Right ventricle myocardium inferior (tissue), 1 donor: ENCODE data around the gene PLCB4. TPM values are rescaled to one million over a fixed set of nuclear protein-coding genes. Genes with fewer than 3 reads are reported as not detected.

Experiments used
- ATAC-seq: fragments of 200-7000 bp; cut with Tn5 transposase; one replicate; pipeline ENCODE4 v1.9.1; 2020; ENCODE audit warnings: mild to moderate bottlenecking, moderate library complexity
- DNase-seq: peaks from one replicate; pipeline ENCODE4 v3.0.0; 2021; ENCODE audit errors: missing footprints
- intact Hi-C: fragments of 100-400 bp; cut with DNase I; formaldehyde crosslinking; loops from one replicate; pipeline ENCODE4 v1.11.0; 2022
- total RNA-seq: library from RNA; stranded (reverse); fragmentation: NEBNext Ultra II Directional; extraction: Animal tissue kit (Norgen Biotek cat#: 25700); gene quantifications from one replicate; pipeline ENCODE4 v1.2.1, GENCODE V29; 2021
- donor health status: DM: no; HTN: yes; CAD: no; lungs with severe emphysema.

Gene PLCB4
- total RNA-seq, 1 donor from 2014 or later, result 27.7 TPM

DNA sequence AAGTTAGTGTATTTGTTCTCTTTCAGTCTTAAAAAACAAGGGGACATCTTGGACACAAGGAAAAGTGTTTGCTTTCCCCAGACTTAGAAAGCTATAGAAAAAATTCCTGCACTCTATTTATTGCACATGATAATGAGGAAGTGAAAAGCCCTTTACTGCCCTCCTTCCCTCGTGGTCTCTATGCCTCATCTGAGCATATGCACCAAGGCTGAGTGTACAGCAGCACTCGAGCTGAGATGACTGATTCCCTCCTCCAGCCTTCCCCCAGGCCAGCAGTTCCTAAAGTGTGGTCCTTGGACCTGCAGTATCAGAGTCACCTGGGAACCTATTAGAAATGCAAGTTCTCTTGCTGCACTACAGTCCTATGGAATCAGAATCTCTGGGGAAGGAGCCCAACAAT lies 431.2 kb downstream of the PLCB4 start:
- intact Hi-C loops, result no loop called here
- DNase-seq (no peak), ATAC-seq (peak; percentile 44)

DNA sequence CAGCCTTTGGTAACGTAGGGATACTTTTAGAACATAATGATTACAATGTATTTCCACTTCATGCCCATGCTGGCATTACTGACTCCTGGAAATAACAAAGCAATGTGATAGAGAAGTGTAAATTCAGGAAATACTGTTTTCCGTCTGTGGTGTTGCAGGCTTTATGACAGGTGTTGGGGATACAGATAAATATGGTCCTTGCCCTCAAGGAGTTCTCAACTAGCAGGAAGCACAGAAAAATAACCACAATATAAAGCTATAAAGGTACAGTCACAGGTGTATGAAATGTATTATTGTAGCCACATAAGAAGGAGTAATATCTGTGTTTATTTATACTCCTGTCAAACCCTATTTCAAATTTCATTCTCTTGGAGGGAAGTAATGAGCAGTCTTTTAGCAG lies 432.6 kb downstream of the PLCB4 start:
- ATAC-seq (no peak), DNase-seq (no peak)
- intact Hi-C loops, result no loop called here

DNA sequence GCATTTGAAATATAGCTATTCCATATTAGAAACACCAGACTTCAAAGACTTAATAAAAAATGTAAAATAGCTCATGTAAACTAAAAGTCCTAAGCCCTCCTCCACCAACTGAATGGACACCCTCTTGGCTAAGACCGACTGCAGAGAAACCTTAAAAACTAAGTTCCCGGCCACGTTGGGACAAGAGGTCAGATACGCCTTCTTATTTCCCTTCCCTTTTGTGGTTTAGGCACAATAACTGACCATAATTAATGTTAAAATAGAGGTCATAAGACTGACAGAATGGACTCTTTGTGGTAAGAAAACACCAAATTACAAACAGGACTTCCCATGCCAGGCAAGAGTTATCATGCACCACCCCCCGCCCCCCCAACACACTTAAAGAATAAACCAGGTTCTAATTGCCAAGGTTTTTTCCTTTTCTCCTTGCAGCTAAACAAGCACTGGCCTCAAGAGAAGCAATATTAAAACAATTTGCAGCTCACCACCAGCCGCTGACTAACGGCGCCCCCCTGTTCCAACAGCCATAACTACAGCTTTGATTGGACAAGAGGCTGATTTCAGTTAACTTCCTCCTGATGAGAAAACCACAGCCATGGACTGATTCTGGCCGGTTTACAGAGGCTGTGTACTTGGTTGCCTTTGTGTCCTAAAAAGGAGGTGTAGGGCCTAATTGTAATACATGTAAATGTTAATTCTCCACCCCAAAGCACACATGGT lies 434.8 kb downstream of the PLCB4 start:
- no peak for ATAC-seq
- no peak for DNase-seq
- intact Hi-C loops, result no loop called here

DNA sequence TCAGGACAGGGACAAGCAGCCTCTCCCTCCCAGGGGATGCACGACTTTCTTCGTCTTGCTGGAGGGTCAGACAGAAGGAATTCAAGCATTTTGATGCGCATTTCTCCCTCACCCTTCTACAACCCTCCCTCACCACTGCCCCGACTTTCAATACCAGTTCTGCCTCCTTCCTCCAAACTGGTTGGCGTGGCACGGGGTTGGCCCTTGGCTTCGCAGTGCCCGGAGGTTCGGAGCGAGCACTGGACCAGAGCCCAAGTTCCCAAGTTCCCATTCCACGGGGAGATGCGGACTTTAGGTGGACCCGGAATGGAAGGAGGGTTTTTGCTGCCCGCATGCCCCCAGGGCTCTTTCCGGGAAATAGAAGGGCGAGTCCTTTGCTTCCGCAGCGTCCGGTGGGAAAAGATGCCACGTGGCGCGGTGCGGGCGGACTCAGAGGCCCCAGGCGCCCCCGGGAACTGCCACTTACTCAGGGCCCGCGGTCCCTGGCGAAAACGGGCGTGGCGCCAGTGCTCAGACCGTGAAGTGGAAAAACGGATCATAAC lies 437.5 kb downstream of the PLCB4 start:
- peak; percentile 23 for ATAC-seq
- DNase-seq, result no peak
- intact Hi-C loops, result no loop called here

DNA sequence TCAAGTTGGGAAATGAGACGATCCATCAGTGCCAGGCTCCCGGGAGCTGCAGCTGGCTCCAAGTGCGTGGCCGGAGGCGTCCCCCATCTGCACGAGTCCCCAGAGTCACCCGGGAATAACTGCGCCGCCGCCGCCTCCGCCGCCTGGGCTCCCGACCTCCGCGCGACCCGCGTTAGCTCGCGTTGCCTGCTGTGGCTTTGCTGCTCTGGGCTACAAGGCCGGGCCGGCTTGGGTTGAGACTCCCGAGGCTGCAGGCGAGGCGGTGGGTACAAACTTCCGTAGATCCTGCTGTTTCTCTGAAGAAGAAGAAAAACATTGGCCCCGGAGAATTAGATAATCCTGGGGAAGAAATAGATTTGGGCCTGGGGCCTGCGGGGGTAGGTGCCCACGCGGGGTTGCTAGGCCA lies 438.1 kb downstream of the PLCB4 start:
- DNase-seq, result no peak
- intact Hi-C loops, result no loop called here
- no peak for ATAC-seq

DNA sequence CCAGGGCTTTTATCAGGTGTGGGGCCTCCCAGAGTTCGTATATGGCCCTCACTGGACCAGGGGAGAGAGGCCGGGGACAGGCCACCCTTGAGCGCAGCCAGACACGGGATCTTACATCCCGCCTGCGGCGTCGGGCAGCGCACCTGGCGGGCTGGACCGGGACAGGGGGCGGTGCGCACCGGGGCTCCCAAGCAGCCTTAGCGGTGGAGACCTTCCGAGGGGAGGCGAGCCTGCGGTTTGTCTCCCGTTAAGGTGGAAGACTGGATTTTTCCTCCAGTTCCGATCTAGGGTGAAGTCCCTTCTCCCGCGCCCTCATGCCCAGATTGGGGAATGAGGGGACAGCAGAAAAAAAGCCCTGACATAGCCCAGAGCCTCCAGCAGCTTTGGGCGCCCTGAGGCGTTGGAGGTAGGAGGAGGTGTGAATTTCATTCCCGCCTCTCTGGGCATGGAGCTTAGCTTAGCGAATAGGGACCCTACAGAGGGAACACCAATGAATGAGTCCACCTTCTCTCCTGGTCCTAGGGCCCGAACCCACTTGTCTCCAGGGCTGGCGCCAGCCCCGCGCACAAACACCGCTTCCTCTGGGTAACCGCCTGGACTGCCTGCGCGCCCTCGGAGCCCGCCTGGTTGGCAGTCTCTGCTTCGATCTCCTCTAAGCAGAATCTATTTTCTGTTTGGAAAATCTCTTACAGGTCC lies 438.8 kb downstream of the PLCB4 start:
- intact Hi-C loops, result no loop called here
- ATAC-seq (no peak), DNase-seq (no peak)

DNA sequence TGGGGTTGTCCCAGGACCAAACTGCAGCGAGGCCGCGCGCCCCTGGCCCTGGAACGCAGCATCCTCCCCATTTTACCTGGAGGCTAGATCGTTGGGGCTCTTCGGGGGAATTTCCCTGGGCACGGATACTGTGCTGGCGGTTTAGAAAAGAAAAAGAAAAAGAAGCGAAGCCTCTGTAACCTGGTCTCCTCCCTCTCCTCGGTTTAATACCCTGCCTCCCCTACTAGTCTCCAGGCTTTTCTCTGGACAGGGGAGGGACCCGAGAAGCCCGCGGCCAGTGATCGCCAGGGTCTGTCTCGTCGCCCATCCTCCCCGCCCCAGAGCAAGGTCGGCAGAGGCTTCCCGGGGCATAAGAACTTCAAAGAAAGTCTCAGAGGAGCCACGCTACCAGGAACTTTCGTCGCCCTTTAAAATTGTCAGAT lies 439.4 kb downstream of the PLCB4 start:
- ATAC-seq (no peak), DNase-seq (no peak)
- intact Hi-C loops, result no loop called here

DNA sequence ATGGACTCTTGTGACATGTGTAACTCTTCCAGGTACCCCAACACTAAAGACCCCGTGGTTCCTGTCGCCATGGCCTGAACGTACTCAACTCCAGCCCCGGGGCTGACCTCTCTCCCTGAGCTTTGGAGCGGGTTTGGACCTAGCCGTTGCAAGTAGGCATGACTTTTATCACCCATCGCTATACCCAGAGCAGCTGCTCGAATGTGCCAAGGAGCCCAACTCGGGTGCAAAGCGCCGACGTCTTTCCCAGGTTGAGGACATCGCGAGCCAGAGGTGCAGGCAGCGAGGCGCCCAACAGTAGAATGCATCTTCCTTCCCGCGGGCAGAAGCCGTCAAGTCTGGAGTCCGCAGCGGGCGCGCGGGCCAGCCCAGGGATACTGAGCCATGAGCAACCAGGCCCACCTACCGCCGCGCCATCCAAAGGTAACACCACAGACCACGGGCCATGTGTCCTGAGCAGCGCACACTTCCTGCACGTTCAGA lies 439.9 kb downstream of the PLCB4 start:
- intact Hi-C loops, result no loop called here
- DNase-seq (no peak), ATAC-seq (no peak)

DNA sequence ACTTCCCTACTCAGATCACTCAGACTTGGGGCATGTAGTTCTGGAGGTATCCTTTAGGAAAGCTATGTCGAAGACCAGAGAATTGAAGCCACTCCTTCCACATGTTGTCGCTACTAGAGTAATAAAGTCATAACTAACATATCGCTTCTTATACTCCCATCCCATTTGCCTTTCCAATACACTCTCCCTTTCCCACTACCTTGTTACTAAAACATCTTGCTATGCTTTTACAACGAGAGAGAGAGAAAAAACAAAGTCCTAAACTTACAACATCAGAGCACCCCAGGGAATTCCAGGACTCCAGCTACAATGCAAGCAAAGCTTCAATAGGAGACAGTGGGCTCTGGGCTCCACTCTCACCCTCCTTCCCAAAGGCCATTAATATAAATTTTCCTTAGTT lies 440.4 kb downstream of the PLCB4 start:
- no peak for DNase-seq
- no peak for ATAC-seq
- intact Hi-C loops, result no loop called here

DNA sequence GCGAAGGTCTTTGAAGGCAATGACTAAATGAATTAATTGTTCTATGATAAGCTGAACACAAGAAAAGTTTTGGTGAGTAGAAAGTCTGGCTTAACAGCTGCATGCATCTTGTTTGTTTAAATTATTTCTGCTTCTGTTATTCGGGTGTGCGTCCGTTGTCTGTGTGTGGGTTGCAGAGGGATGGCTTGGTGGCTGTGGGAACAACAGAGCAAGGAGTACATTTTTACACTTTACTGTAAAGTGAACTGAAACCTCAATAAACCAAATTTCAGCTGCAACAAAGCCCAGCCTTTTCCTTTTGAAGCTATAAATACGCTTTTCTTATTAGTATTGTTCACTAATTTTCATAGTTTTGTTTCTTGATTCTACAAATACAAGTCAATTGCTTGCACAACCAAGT lies 442.0 kb downstream of the PLCB4 start:
- DNase-seq (no peak), ATAC-seq (no peak)
- intact Hi-C loops, result no loop called here

DNA sequence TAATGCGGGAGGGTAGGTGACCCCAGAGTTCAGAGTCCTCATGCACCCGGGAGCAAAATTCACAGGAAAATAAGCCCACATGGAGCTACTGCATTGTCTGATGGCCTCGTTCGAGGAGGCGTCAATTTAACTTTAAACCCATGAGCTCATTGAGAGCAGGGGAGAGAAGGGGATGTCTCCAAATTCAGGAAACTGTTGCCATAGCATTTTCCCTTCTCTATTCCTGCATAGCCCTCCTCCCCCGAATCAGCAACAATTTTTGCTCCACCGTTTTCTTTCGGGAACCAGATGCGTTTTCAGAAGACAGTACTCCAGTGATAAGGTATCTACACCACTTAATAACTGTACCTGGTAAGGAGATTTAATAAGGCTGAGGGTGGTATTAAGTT lies 445.2 kb downstream of the PLCB4 start:
- intact Hi-C loops, result no loop called here
- DNase-seq, result no peak
- ATAC-seq, result no peak

DNA sequence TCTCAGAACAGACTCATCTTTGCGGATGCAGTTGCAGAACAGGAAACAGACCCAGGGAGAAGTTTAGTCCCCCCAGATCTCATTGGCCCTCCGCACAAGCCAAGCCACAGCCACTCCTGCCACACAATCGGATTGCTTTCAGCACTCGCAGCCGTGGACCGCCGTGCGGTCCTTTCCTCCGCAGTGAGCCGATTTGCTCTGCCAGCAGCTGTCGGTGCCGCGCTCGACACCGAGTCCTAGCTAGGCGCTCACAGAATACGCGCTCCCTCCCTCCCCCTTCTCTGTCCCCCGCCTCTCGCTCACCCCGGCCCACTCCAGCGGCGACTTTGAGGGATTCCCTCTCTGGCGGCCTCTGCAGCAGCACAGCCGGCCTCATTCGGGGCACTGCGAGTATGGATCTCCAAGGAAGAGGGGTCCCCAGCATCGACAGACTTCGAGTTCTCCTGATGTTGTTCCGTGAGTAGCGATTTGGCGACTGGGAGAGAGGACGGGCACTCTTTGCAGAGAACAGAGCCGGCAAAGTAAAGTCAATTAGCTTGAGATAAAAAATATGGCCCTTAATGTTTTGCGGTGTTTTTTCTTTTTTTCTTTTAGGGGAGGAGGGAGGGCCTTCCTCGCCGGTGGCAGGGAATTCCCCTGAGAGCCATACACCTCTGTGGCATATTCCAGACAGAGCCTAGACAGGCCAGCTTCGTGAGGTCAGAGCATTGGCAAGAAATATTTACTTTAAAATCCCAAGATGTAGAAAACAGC lies 445.8 kb downstream of the PLCB4 start, which contains the start of gene LAMP5:
Gene LAMP5 (plus strand): TSS at position 130 of the 753 bp plus-strand sequence. CDS start 263 bp downstream, at position 393.
- intact Hi-C loops, result no loop called here
- ATAC-seq (no peak), DNase-seq (no peak)

DNA sequence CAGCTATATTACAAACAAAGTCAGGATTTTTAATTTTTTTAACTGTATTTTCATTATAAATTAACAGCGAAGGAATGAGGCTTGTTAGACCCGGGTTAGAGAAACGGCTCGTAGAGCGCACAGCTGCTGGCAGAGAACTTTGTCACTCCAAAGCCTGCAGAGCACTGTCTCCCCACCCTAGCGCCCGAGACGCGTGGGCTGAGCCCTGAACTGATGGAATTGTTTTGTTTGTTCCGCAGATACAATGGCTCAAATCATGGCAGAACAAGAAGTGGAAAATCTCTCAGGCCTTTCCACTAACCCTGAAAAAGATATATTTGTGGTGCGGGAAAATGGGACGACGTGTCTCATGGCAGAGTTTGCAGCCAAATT lies 446.3 kb downstream of the PLCB4 start:
- no peak for ATAC-seq
- DNase-seq, result no peak
- intact Hi-C loops, result no loop called here

DNA sequence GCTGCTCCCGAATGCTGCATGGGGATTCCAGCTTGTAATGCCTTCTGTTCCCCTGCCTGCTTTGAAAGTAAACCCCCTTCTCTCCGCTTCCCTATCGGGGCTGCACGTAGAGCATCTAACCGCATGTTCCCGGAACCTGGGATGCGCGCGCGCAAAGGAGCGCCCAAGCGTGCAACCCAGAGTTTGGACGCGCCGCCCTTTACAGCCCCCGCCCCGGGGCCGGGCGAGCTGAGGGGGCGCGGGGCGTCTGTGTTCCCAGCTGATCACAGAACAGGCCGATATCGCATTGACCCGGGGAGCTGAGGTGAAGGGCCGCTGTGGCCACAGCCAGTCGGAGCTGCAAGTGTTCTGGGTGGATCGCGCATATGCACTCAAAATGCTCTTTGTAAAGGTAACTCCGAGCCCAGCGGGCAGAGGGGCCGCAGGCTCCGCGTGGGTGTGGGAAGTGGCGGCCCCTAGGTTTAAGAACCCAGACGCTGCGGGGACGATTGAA lies 446.9 kb downstream of the PLCB4 start:
- DNase-seq, result no peak
- intact Hi-C loops, result no loop called here
- no peak for ATAC-seq

DNA sequence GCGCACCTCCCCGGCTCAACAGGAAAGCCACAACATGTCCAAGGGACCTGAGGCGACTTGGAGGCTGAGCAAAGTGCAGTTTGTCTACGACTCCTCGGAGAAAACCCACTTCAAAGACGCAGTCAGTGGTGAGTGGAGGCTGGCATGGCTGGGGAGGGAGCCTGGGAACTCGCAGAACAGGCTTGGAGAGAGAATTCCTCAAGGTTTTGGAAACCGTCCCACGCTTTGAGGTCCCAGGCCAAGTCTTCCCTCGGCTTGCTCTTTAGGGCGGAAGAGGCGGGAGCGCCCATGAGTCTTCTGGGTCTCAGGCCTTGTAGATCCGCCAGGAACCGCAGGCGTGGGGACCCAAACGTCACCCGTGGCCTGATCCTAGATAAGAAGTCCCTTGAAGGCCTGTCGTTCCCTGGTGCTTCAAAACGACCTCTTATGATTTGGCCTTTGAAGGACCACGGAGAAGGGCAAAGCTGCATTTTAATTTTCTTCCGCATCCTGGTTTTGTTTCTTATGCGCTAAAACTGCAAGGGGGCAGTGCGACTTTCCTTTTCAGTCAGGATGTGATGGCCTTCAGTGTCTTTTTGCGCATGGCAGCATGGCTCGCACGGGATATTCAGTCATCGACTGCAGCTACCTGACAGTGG lies 447.5 kb downstream of the PLCB4 start:
- intact Hi-C loops, result no loop called here
- DNase-seq, result no peak
- ATAC-seq, result no peak

DNA sequence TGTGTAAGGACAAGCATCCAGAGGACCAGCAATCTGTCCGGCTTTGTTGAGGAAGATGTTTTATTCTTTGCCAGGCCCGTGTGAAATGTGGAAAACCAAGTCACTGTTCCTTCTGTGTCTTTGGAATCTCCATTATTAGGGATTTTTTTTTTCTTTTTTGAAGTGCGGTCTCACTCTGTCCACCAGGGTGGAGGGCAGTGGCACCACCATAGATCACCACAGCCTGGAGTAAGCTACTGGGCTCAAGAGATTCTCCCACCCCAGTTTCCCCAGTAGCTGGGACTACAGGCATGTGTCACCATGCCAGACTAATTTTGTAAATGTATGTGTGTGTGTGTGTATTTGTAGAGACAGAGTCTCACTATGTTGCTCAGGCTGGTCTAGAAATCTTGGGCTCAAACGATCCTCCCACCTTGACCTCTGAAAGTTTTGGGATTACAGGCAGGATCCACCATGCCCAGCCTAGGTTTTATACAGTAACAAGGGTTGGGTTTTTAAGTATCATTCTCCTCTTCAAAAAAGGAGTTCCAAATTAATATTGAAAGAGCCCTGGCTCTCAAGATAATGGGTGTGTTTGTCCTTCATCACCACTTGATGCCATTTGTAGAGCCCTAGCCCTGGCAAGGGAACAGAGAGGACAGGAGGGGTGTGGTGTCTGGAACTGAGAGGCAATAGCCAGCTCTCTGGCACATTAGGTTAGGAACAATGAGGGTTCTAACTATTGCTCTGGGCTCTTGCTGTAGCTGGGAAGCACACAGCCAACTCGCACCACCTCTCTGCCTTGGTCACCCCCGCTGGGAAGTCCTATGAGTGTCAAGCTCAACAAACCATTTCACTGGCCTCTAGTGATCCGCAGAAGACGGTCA lies 448.6 kb downstream of the PLCB4 start:
- DNase-seq (no peak), ATAC-seq (no peak)
- intact Hi-C loops, result no loop called here

DNA sequence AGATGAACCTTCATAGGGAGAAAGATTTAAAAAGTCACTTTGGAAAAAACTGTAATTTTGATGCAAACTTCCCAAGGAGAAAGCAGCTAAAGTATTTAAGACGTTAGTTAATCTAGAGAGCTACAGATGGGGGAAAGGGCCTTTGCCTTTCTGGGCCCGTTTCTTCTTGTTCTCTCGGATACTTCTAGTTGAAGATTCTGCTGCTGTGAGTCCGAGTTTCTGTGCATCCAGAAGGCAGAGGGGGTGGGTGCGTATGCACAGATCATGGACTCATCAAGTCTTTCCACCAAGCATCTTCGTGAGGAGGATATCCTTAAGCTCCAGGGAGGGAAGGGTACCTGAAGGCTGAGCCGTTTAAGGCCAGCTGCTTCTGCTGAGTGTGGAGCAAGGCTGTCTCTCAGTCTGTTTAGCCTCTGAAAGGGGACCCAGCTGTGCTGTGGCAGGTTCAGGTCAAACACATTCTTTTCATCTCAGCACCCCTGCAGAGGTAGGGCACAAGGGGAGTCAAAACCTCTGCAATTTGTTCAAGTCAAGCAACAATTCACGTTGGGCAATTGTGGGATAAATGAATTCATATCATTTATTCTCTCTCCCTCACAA lies 449.8 kb downstream of the PLCB4 start:
- intact Hi-C loops, result no loop called here
- no peak for ATAC-seq

DNA sequence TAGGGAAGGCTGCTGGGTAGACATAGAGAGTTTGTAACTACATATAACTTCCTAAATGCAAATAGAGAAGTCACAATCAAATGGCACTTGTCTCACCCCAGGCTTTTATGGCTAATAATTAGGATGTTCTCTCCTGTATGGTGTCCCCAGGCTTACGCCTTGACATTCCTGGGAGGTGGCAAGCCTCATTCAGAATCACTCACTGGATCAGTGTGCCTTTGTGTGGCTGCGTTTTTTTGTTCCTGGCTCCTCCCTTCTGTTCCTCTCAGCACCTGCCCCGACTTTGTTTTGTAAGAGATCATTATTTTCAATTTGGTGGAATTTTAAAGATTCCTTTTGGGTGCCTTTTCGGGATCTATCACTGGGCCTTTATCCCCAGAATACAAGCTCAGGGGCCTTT lies 451.2 kb downstream of the PLCB4 start:
- intact Hi-C loops, result no loop called here
- DNase-seq, result no peak
- no peak for ATAC-seq

More for the DNA sequence above, 449.8 kb downstream of the PLCB4 start:
- no peak for DNase-seq
